HEK293 (cell line): Measurements from ENCODE around the gene CCR3.

Experiments used
- CTCF ChIA-PET: fragments of 350-600 bp; formaldehyde crosslinking; extraction: SDS; loops from one replicate; lab custom pipeline; 2021; ENCODE audit warnings: antibody characterized with exemption; lab: Yijun Ruan, JAX
- POLR2A ChIA-PET: fragments of 300-600 bp; formaldehyde crosslinking; extraction: SDS; loops from one replicate; lab custom pipeline; 2020; ENCODE audit warnings: antibody characterized with exemption, inconsistent platforms; lab: Yijun Ruan, JAX
- H3K27ac ChIP-seq: fragments of 200-500 bp; sonication (Bioruptor generic); 2 replicates; pipeline ENCODE4 v1.5.1; 2014; ENCODE audit warnings: low read depth, low read length, control low read depth, inconsistent platforms; ENCODE audit errors: extremely low read depth
- H3K36me3 ChIP-seq, 2 experiments: fragments of 200-500 bp in 1 of 2; sonication (Bioruptor generic) in 1 of 2; 1 replicate in 1 of 2; 2 replicates in 1 of 2; pipeline ENCODE4 v1.5.1; 2014 to 2017; ENCODE audit warnings: inconsistent platforms in 2 of 2, low read length in 2 of 2; ENCODE audit not compliant: control insufficient read depth in 2 of 2, insufficient read depth in 1 of 2
- H3K4me1 ChIP-seq: fragments of 200-500 bp; sonication (Bioruptor generic); 2 replicates; pipeline ENCODE4 v1.5.1; 2014; ENCODE audit warnings: mild to moderate bottlenecking, low read length, inconsistent platforms; ENCODE audit not compliant: control insufficient read depth, insufficient read depth
- H3K4me3 ChIP-seq: 2 replicates; pipeline ENCODE4 v1.5.1; 2011; ENCODE audit warnings: low read depth, mild to moderate bottlenecking, control low read depth, low read length, moderate library complexity
- H3K9me3 ChIP-seq: fragments of 200-500 bp; sonication (Bioruptor generic); 2 replicates; pipeline ENCODE4 v1.5.1; 2014; ENCODE audit warnings: low read depth, low read length, inconsistent platforms; ENCODE audit not compliant: control insufficient read depth, insufficient read depth
- EGR2 ChIP-seq: fragments of 450-650 bp; formaldehyde crosslinking; IDR thresholded peaks from 2 replicates; pipeline ENCODE4 v1.5.1; 2016; ENCODE audit warnings: low read depth, missing biosample characterization, missing genetic modification characterization
- FEZF1 ChIP-seq: fragments of 450-650 bp; formaldehyde crosslinking; IDR thresholded peaks from 2 replicates; pipeline ENCODE4 v1.5.1; 2016; ENCODE audit warnings: missing biosample characterization, missing genetic modification characterization
- OSR2 ChIP-seq: fragments of 450-650 bp; formaldehyde crosslinking; IDR thresholded peaks from 2 replicates; pipeline ENCODE4 v1.5.1; 2016; ENCODE audit warnings: missing biosample characterization, missing genetic modification characterization
- PRDM6 ChIP-seq: fragments of 450-650 bp; formaldehyde crosslinking; IDR thresholded peaks from 2 replicates; pipeline ENCODE4 v1.5.1; 2017; ENCODE audit warnings: missing biosample characterization, missing genetic modification characterization
- SCRT2 ChIP-seq: fragments of 450-650 bp; formaldehyde crosslinking; IDR thresholded peaks from 2 replicates; pipeline ENCODE4 v1.5.1; 2016; ENCODE audit warnings: missing biosample characterization, missing genetic modification characterization
- SP3 ChIP-seq: fragments of 450-650 bp; formaldehyde crosslinking; IDR thresholded peaks from 2 replicates; pipeline ENCODE4 v1.5.1; 2016; ENCODE audit warnings: missing biosample characterization, missing genetic modification characterization
- YY1 ChIP-seq: fragments of 450-650 bp; formaldehyde crosslinking; IDR thresholded peaks from 2 replicates; pipeline ENCODE4 v1.5.1; 2018; ENCODE audit warnings: missing biosample characterization, missing genetic modification characterization
- ZBTB1 ChIP-seq: fragments of 450-650 bp; formaldehyde crosslinking; IDR thresholded peaks from 2 replicates; pipeline ENCODE4 v1.5.1; 2016; ENCODE audit warnings: missing biosample characterization, missing genetic modification characterization
- ZIC2 ChIP-seq: fragments of 450-650 bp; formaldehyde crosslinking; IDR thresholded peaks from 2 replicates; pipeline ENCODE4 v1.5.1; 2016; ENCODE audit warnings: missing biosample characterization, missing genetic modification characterization
- ZNF121 ChIP-seq: fragments of 450-650 bp; formaldehyde crosslinking; IDR thresholded peaks from 2 replicates; pipeline ENCODE4 v1.5.1; 2016; ENCODE audit warnings: missing biosample characterization, missing genetic modification characterization
- ZNF148 ChIP-seq: fragments of 450-650 bp; formaldehyde crosslinking; IDR thresholded peaks from 2 replicates; pipeline ENCODE4 v1.5.0; 2017; ENCODE audit warnings: missing biosample characterization, missing genetic modification characterization, borderline replicate concordance
- ZNF155 ChIP-seq: fragments of 450-650 bp; formaldehyde crosslinking; IDR thresholded peaks from 2 replicates; pipeline ENCODE4 v1.5.1; 2016; ENCODE audit warnings: missing biosample characterization, missing genetic modification characterization
- ZNF169 ChIP-seq: fragments of 450-650 bp; formaldehyde crosslinking; IDR thresholded peaks from 2 replicates; pipeline ENCODE4 v1.5.1; 2016; ENCODE audit warnings: missing biosample characterization, missing genetic modification characterization
- ZNF549 ChIP-seq: fragments of 450-650 bp; IDR thresholded peaks from 2 replicates; pipeline ENCODE4 v1.5.1; 2018; ENCODE audit warnings: missing biosample characterization, missing genetic modification characterization, mild to moderate bottlenecking, inconsistent platforms, moderate library complexity
- ZNF561 ChIP-seq: fragments of 450-650 bp; IDR thresholded peaks from 2 replicates; pipeline ENCODE4 v1.5.1; 2018; ENCODE audit warnings: missing biosample characterization, missing genetic modification characterization, borderline replicate concordance
- ZNF664 ChIP-seq: fragments of 450-650 bp; formaldehyde crosslinking; IDR thresholded peaks from 2 replicates; pipeline ENCODE4 v1.5.1; 2016; ENCODE audit warnings: missing biosample characterization, missing genetic modification characterization
- ZNF677 ChIP-seq: fragments of 450-650 bp; IDR thresholded peaks from 2 replicates; pipeline ENCODE4 v1.5.0; 2018; ENCODE audit warnings: missing biosample characterization, mild to moderate bottlenecking, missing genetic modification characterization, moderate library complexity
- ZSCAN5A ChIP-seq: fragments of 450-650 bp; formaldehyde crosslinking; IDR thresholded peaks from 2 replicates; pipeline ENCODE4 v1.5.1; 2016; ENCODE audit warnings: missing biosample characterization, missing genetic modification characterization
- TF ChIP-seq, protein P1 (sequence below): fragments of 450-650 bp; formaldehyde crosslinking; IDR thresholded peaks from 2 replicates; pipeline ENCODE4 v1.5.1; 2016; ENCODE audit warnings: missing biosample characterization, missing genetic modification characterization
- TF ChIP-seq, protein P2 (sequence below): fragments of 450-650 bp; formaldehyde crosslinking; IDR thresholded peaks from 2 replicates; pipeline ENCODE4 v1.5.1; 2017; ENCODE audit warnings: missing biosample characterization, missing genetic modification characterization
- TF ChIP-seq, protein P3 (sequence below): fragments of 450-650 bp; IDR thresholded peaks from 2 replicates; pipeline ENCODE4 v1.5.1; 2018; ENCODE audit warnings: missing biosample characterization, missing genetic modification characterization
- TF ChIP-seq, protein P4 (sequence below): fragments of 450-650 bp; formaldehyde crosslinking; IDR thresholded peaks from 2 replicates; pipeline ENCODE4 v1.5.1; 2016; ENCODE audit warnings: missing biosample characterization, missing genetic modification characterization, borderline replicate concordance

CCR3 gene

DNA sequence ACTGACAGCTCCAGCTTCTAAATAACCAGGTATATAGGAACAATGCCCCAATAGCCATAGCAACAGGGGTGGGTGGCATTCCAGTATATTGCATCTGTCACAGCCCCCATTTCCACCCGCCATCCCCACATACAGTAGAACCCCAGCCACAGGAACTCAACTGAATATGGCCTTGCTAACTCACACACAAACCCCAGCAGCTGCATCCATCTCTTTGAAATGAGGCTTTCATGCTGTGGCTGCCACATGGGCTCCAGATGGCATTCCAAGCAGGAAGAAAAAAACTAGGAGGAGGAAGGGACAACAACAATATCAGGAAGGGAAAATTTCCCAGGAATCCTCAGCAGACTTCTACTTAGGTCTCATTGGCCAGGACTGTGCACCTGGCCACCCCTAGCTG is 54.6 kb downstream of the CCR3 start:
- Histone ChIP-seq H3K4me3 (no peak overlapping the region), H3K27ac (no peak overlapping the region)
- TF ChIP-seq, protein P1, sequence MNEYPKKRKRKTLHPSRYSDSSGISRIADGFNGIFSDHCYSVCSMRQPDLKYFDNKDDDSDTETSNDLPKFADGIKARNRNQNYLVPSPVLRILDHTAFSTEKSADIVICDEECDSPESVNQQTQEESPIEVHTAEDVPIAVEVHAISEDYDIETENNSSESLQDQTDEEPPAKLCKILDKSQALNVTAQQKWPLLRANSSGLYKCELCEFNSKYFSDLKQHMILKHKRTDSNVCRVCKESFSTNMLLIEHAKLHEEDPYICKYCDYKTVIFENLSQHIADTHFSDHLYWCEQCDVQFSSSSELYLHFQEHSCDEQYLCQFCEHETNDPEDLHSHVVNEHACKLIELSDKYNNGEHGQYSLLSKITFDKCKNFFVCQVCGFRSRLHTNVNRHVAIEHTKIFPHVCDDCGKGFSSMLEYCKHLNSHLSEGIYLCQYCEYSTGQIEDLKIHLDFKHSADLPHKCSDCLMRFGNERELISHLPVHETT = no peak
- TF ChIP-seq YY1 (tag by site-specific recombination) (no peak), ZIC2 (no peak), ZNF677 (no peak), FEZF1 (tag by site-specific recombination) (no peak), ZSCAN5A (no peak), SP3 (tag by site-specific recombination) (no peak), ZBTB1 (tag by site-specific recombination) (no peak), ZNF561 (no peak), ZNF121 (tag by site-specific recombination) (no peak)
- TF ChIP-seq, protein P2, sequence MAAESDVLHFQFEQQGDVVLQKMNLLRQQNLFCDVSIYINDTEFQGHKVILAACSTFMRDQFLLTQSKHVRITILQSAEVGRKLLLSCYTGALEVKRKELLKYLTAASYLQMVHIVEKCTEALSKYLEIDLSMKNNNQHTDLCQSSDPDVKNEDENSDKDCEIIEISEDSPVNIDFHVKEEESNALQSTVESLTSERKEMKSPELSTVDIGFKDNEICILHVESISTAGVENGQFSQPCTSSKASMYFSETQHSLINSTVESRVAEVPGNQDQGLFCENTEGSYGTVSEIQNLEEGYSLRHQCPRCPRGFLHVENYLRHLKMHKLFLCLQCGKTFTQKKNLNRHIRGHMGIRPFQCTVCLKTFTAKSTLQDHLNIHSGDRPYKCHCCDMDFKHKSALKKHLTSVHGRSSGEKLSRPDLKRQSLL (tag by site-specific recombination) = no peak
- TF ChIP-seq, protein P3, sequence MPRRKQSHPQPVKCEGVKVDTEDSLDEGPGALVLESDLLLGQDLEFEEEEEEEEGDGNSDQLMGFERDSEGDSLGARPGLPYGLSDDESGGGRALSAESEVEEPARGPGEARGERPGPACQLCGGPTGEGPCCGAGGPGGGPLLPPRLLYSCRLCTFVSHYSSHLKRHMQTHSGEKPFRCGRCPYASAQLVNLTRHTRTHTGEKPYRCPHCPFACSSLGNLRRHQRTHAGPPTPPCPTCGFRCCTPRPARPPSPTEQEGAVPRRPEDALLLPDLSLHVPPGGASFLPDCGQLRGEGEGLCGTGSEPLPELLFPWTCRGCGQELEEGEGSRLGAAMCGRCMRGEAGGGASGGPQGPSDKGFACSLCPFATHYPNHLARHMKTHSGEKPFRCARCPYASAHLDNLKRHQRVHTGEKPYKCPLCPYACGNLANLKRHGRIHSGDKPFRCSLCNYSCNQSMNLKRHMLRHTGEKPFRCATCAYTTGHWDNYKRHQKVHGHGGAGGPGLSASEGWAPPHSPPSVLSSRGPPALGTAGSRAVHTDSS (tag by site-specific recombination) = no peak
- TF ChIP-seq, all 188 proteins: peak for 0
- Histone ChIP-seq H3K36me3 (no peaks in the 10 kb centered on the region), H3K4me1 (no peaks in the 10 kb centered on the region), H3K9me3 (no peaks in the 10 kb centered on the region)
- ChIA-PET POLR2A (no interaction called here), CTCF (interaction anchor here (0.7 kb wide), 1 partner anchor 20 kb away, joined by 4 read pairs; no protein-coding TSS in a partner anchor)

GRCh38 chr3:46297658-46298423 is 55.6 kb downstream of the CCR3 start:
- Histone ChIP-seq H3K4me1 (no peaks in the 10 kb centered on the region), H3K36me3 (no peaks in the 10 kb centered on the region), H3K27ac (no peak overlapping the region), H3K4me3 (no peak overlapping the region), H3K9me3 (no peaks in the 10 kb centered on the region)
- ChIA-PET CTCF (no interaction called here), POLR2A (no interaction called here)
- TF ChIP-seq SP3 (tag by site-specific recombination) = no peak
- TF ChIP-seq ZNF169 = no peak
- no peak for TF ChIP-seq PRDM6 (tag by site-specific recombination)
- no peak for TF ChIP-seq ZNF549
- no peak for TF ChIP-seq ZNF155 (tag by site-specific recombination)
- TF ChIP-seq, protein P4, sequence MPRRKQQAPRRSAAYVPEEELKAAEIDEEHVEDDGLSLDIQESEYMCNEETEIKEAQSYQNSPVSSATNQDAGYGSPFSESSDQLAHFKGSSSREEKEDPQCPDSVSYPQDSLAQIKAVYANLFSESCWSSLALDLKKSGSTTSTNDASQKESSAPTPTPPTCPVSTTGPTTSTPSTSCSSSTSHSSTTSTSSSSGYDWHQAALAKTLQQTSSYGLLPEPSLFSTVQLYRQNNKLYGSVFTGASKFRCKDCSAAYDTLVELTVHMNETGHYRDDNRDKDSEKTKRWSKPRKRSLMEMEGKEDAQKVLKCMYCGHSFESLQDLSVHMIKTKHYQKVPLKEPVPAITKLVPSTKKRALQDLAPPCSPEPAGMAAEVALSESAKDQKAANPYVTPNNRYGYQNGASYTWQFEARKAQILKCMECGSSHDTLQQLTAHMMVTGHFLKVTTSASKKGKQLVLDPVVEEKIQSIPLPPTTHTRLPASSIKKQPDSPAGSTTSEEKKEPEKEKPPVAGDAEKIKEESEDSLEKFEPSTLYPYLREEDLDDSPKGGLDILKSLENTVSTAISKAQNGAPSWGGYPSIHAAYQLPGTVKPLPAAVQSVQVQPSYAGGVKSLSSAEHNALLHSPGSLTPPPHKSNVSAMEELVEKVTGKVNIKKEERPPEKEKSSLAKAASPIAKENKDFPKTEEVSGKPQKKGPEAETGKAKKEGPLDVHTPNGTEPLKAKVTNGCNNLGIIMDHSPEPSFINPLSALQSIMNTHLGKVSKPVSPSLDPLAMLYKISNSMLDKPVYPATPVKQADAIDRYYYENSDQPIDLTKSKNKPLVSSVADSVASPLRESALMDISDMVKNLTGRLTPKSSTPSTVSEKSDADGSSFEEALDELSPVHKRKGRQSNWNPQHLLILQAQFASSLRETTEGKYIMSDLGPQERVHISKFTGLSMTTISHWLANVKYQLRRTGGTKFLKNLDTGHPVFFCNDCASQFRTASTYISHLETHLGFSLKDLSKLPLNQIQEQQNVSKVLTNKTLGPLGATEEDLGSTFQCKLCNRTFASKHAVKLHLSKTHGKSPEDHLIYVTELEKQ (tag by site-specific recombination) = no peak
- TF ChIP-seq ZNF148 (tag by site-specific recombination) = no peak
- TF ChIP-seq OSR2 = no peak
- TF ChIP-seq ZNF664 (tag by site-specific recombination) = no peak
- TF ChIP-seq SCRT2 (tag by site-specific recombination) = no peak
- TF ChIP-seq EGR2 (tag by site-specific recombination) = peak; percentile 72
